Ovary (tissue), 3 donors: Measurements from ENCODE around the gene PAX8.

Experiments
- CTCF ChIP-seq, 3 donors: fragments of 450-650 bp in 2 of 3; fragments of 200-600 bp in 1 of 3; IDR thresholded peaks; one replicate each; pipeline versions ENCODE4 v1.5.1 to v1.8.0; 2016 to 2022; ENCODE audit warnings: antibody characterized with exemption in 3 of 3, mild to moderate bottlenecking in 1 of 3
- EP300 ChIP-seq: sonication (generic); formaldehyde crosslinking; IDR thresholded peaks from one replicate; pipeline ENCODE4 v1.6.1; 2017; ENCODE audit warnings: antibody characterized with exemption
- POLR2A ChIP-seq: fragments of 450-650 bp; IDR thresholded peaks from one replicate; pipeline ENCODE4 v1.6.1; 2017; ENCODE audit warnings: antibody characterized with exemption, mild to moderate bottlenecking, moderate library complexity
- donor health status: DM: no; HTN: no; CAD: no.

GRCh38 chr2:113324684-113325160 is 46.0 kb upstream of the PAX8 start:
- TF ChIP-seq CTCF (IDR thresholded peaks at IDR 0.05) = no peak
- TF ChIP-seq POLR2A = no peak
- no peak for TF ChIP-seq EP300
